ENCODE measurements around the gene AFF3.

Gene AFF3

GRCh38 chr2:99900556-99900955, 241.8 kb downstream of the AFF3 start:
- no peaks in the 10 kb centered on the region for H3K36me3 ChIP-seq (ENCODE audit: control insufficient read depth, low read length)
- TF ChIP-seq CTCF (IDR thresholded peaks at IDR 0.05; ENCODE audit: low read depth, low read length, poor library complexity, severe bottlenecking) = no peak
- TF ChIP-seq EZH2phosphoT487 (IDR thresholded peaks at IDR 0.05; ENCODE audit: borderline replicate concordance, low read length) = no peak

GRCh38 chr2:99899882-99900281, 242.5 kb downstream of the AFF3 start:
- Histone ChIP-seq H3K4me2 (ENCODE audit: low read length) (no peak overlapping the region), H3K4me1 (ENCODE audit: control insufficient read depth, low read length) (no peaks in the 10 kb centered on the region), H4K20me1 (ENCODE audit: control insufficient read depth, insufficient read depth, low read depth, low read length) (no peaks in the 10 kb centered on the region), H3F3A (ENCODE audit: control insufficient read depth, insufficient read depth) (no peaks in the 10 kb centered on the region), H3K27ac (ENCODE audit: low read depth, low read length) (no peak overlapping the region), H3K36me3 (ENCODE audit: control insufficient read depth, low read length) (no peaks in the 10 kb centered on the region), H3K79me2 (ENCODE audit: control insufficient read depth, low read length) (no peaks in the 10 kb centered on the region), H3K27me3 (ENCODE audit: control insufficient read depth, low read length) (no peaks in the 10 kb centered on the region), H3K9me3 (ENCODE audit: control insufficient read depth, insufficient read depth, low read length) (no peaks in the 10 kb centered on the region), H3K4me3 (ENCODE audit: low read length) (no peak overlapping the region), H3K9me2 (replicated peaks; ENCODE audit: control insufficient read depth, low read length) (no peaks in the 10 kb centered on the region)
- TF ChIP-seq CTCF (IDR thresholded peaks at IDR 0.05; ENCODE audit: low read depth, low read length, poor library complexity, severe bottlenecking) (no peak), EZH2phosphoT487 (IDR thresholded peaks at IDR 0.05; ENCODE audit: borderline replicate concordance, low read length) (no peak)

More at GRCh38 chr2:99900556-99900955, 241.8 kb downstream of the AFF3 start:
- no peaks in the 10 kb centered on the region for H3F3A ChIP-seq (ENCODE audit: control insufficient read depth, insufficient read depth)
- H3K4me3 ChIP-seq (ENCODE audit: low read length) = no peak overlapping the region
- H3K4me2 ChIP-seq (ENCODE audit: low read length) = no peak overlapping the region
- no peaks in the 10 kb centered on the region for H3K4me1 ChIP-seq (ENCODE audit: control insufficient read depth, low read length)
- H3K79me2 ChIP-seq (ENCODE audit: control insufficient read depth, low read length) = no peaks in the 10 kb centered on the region
- H4K20me1 ChIP-seq (ENCODE audit: control insufficient read depth, insufficient read depth, low read depth, low read length) = no peaks in the 10 kb centered on the region
- H3K9me2 ChIP-seq (replicated peaks; ENCODE audit: control insufficient read depth, low read length) = no peaks in the 10 kb centered on the region
- H3K9me3 ChIP-seq (ENCODE audit: control insufficient read depth, insufficient read depth, low read length) = no peaks in the 10 kb centered on the region
- H3K27me3 ChIP-seq (ENCODE audit: control insufficient read depth, low read length) = no peaks in the 10 kb centered on the region
- no peak overlapping the region for H3K27ac ChIP-seq (ENCODE audit: low read depth, low read length)

GRCh38 chr2:99899058-99899855, 243.1 kb downstream of the AFF3 start:
- TF ChIP-seq EZH2phosphoT487 (IDR thresholded peaks at IDR 0.05; ENCODE audit: borderline replicate concordance, low read length) = no peak
- Histone ChIP-seq H3K27ac (ENCODE audit: low read depth, low read length) (no peak overlapping the region), H3K27me3 (ENCODE audit: control insufficient read depth, low read length) (no peaks in the 10 kb centered on the region)

GRCh38 chr2:99898336-99899048, 243.9 kb downstream of the AFF3 start:
- Histone ChIP-seq H3K27me3 (ENCODE audit: control insufficient read depth, low read length) (no peaks in the 10 kb centered on the region), H3K36me3 (ENCODE audit: control insufficient read depth, low read length) (no peaks in the 10 kb centered on the region), H3K9me3 (ENCODE audit: control insufficient read depth, insufficient read depth, low read length) (no peaks in the 10 kb centered on the region), H4K20me1 (ENCODE audit: control insufficient read depth, insufficient read depth, low read depth, low read length) (no peaks in the 10 kb centered on the region), H3K79me2 (ENCODE audit: control insufficient read depth, low read length) (no peaks in the 10 kb centered on the region), H3K9me2 (replicated peaks; ENCODE audit: control insufficient read depth, low read length) (no peaks in the 10 kb centered on the region), H3K4me2 (ENCODE audit: low read length) (no peak overlapping the region), H3K4me1 (ENCODE audit: control insufficient read depth, low read length) (no peaks in the 10 kb centered on the region), H3K27ac (ENCODE audit: low read depth, low read length) (no peak overlapping the region), H3K4me3 (ENCODE audit: low read length) (no peak overlapping the region), H3F3A (ENCODE audit: control insufficient read depth, insufficient read depth) (no peaks in the 10 kb centered on the region)
- TF ChIP-seq CTCF (IDR thresholded peaks at IDR 0.05; ENCODE audit: low read depth, low read length, poor library complexity, severe bottlenecking) (no peak), EZH2phosphoT487 (IDR thresholded peaks at IDR 0.05; ENCODE audit: borderline replicate concordance, low read length) (no peak)

More at GRCh38 chr2:99899058-99899855, 243.1 kb downstream of the AFF3 start:
- H3F3A ChIP-seq (ENCODE audit: control insufficient read depth, insufficient read depth) = no peaks in the 10 kb centered on the region
- no peaks in the 10 kb centered on the region for H3K9me3 ChIP-seq (ENCODE audit: control insufficient read depth, insufficient read depth, low read length)
- H3K4me1 ChIP-seq (ENCODE audit: control insufficient read depth, low read length) = no peaks in the 10 kb centered on the region
- no peaks in the 10 kb centered on the region for H3K9me2 ChIP-seq (replicated peaks; ENCODE audit: control insufficient read depth, low read length)
- H3K4me2 ChIP-seq (ENCODE audit: low read length) = no peak overlapping the region
- no peaks in the 10 kb centered on the region for H3K36me3 ChIP-seq (ENCODE audit: control insufficient read depth, low read length)
- H3K4me3 ChIP-seq (ENCODE audit: low read length) = no peak overlapping the region
- no peaks in the 10 kb centered on the region for H4K20me1 ChIP-seq (ENCODE audit: control insufficient read depth, insufficient read depth, low read depth, low read length)
- no peaks in the 10 kb centered on the region for H3K79me2 ChIP-seq (ENCODE audit: control insufficient read depth, low read length)
